ENCODE data around the gene ADSL.

DNA sequence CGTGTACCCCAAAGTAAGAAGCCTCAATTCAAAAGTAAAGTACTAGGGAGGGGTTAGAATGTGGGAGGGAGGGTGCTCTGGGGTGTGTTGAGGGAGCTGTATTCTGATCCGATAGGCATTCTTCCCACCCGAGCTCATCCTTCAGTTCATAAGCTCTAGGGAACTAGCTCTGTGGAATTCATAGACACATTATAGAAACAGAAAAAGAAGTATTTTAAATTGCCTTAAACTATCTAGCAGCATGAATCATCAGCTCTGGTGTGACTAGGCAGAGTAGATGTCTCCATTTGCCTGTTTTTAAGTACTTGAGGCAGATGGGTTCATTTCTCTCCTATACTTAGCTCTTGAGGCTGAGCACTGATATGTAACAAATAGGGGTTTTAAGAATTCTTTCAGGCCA, 16.8 kb downstream of the ADSL start:
- TF ChIP-seq, protein P1, sequence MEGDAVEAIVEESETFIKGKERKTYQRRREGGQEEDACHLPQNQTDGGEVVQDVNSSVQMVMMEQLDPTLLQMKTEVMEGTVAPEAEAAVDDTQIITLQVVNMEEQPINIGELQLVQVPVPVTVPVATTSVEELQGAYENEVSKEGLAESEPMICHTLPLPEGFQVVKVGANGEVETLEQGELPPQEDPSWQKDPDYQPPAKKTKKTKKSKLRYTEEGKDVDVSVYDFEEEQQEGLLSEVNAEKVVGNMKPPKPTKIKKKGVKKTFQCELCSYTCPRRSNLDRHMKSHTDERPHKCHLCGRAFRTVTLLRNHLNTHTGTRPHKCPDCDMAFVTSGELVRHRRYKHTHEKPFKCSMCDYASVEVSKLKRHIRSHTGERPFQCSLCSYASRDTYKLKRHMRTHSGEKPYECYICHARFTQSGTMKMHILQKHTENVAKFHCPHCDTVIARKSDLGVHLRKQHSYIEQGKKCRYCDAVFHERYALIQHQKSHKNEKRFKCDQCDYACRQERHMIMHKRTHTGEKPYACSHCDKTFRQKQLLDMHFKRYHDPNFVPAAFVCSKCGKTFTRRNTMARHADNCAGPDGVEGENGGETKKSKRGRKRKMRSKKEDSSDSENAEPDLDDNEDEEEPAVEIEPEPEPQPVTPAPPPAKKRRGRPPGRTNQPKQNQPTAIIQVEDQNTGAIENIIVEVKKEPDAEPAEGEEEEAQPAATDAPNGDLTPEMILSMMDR (IDR thresholded peaks at IDR 0.05): no peak
- TF ChIP-seq POLR2A (IDR thresholded peaks at IDR 0.05): no peak
